IMR-90 (cell line): ENCODE results near the gene MEIKIN.

Source experiments
- BHLHE40 ChIP-seq: fragments of 150-350 bp; IDR thresholded peaks from 2 replicates; pipeline ENCODE4 v1.6.1; 2016; ENCODE audit warnings: mild to moderate bottlenecking, low read depth, low read length
- CTCF ChIP-seq: conservative IDR thresholded peaks from 2 replicates; pipeline ENCODE4 v1.5.1; 2012; ENCODE audit warnings: mild to moderate bottlenecking, low read depth, low read length, improper control_type of control experiment
- FOS ChIP-seq: fragments of 150-350 bp; IDR thresholded peaks from 2 replicates; pipeline ENCODE4 v1.6.1; 2016; ENCODE audit warnings: low read depth, low read length
- MAZ ChIP-seq: IDR thresholded peaks from 2 replicates; pipeline ENCODE4 v1.6.1; 2012; ENCODE audit warnings: low read depth, mild to moderate bottlenecking, low read length, improper control_type of control experiment, moderate library complexity, borderline replicate concordance
- MXI1 ChIP-seq: IDR thresholded peaks from 2 replicates; pipeline ENCODE4 v1.6.1; 2012; ENCODE audit warnings: low read depth, mild to moderate bottlenecking, low read length, moderate library complexity, borderline replicate concordance
- POLR2A ChIP-seq: IDR thresholded peaks from 2 replicates; pipeline ENCODE4 v1.6.1; 2012; ENCODE audit warnings: mild to moderate bottlenecking, low read depth, low read length
- RAD21 ChIP-seq: IDR thresholded peaks from 2 replicates; pipeline ENCODE4 v1.6.1; 2012; ENCODE audit warnings: low read length, improper control_type of control experiment
- RCOR1 ChIP-seq: IDR thresholded peaks from 2 replicates; pipeline ENCODE4 v1.6.1; 2012; ENCODE audit warnings: mild to moderate bottlenecking, low read length, improper control_type of control experiment; ENCODE audit not compliant: insufficient replicate concordance
- SMC3 ChIP-seq: fragments of 150-350 bp; IDR thresholded peaks from 2 replicates; pipeline ENCODE4 v1.6.1; 2016; ENCODE audit warnings: low read depth, mild to moderate bottlenecking, antibody characterized with exemption, low read length, moderate library complexity
- USF2 ChIP-seq: fragments of 150-350 bp; IDR thresholded peaks from 2 replicates; pipeline ENCODE4 v1.6.1; 2017; ENCODE audit warnings: mild to moderate bottlenecking, antibody characterized with exemption, low read length, low read depth

- TF ChIP-seq POLR2A (no peak), SMC3 (no peak), RAD21 (no peak), USF2 (no peak), CTCF (no peak), RCOR1 (no peak), FOS (no peak), BHLHE40 (no peak), MAZ (no peak), MXI1 (no peak)
Observed at GRCh38 chr5:131983244-131983771, 37.8 kb upstream of the MEIKIN start.
